Measurements from ENCODE around the gene FOXA3.
A peak's percentile ranks its signal among the peaks of the same experiment; 100 is the strongest.
"Not testable (repeated sequence)": the region's sequence is repeated elsewhere in the genome, so short reads cannot be mapped to it uniquely, and the experiment has no call there.

FOXA3 gene

DNA sequence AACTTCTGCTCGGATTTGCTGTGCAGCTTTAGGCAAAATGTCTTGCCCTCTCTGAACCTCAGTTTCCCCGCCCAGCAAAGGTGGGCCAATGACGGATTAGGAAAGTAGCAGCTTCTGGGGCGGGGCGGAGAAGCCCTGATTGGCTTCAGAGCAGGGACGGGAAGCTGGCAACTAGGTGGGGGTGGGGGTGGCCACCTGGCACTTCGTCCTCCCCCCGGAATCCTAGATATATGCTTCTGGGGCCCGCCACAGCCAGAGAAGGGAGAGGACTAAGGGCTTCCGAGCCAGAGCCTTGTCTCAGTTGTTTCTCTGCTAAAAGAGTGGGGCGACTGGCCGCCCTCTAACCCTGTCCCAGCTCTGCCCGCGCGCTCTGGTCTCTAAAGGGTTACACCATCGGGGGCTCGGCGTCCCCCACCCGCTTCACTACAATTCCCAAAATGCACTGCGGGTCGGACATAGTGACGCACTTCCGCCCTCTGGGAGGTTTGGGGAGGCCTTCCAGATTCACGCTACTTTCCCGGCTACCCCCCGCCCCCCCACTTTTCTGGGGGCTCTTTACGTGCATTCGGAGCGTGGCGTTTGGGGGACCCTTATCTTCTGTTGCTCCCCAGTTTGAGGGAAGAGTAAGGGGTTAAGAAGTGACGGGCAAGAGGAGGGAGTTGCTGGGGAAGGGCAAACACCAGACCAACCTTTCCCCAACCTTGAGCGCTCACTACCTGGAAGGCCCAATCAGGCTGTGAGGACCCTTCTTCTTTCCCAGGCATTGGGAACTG, 22.5 kb downstream of the FOXA3 start:
- FAIRE-seq (peak; percentile 98), DNase-seq (ENCODE audit: insufficient read length, low spot score) (peak; percentile 88)

DNA sequence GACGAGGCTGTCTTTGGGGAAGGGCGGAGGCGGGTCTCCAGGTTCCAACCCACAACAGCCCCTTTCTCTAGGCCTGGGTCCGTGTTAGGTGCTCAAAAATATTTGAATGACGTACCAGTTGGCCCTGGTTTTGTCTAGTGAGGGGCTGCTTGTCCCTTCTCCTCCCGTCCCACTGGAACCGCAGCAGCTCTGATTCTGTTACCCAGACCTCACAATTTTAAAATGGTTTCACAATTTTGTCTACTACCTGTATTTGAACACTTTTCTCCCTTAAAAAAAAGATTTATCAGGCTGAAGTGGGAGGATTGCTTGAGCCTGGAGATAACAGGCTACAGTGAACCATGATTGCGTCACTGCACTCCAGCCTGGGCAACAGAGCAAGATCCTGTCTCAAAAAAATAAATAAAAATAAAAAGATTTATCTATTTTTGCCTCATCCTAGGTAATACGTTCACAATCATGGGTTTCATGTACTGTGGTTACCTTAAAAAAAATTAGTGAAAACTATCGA, 23.1 kb downstream of the FOXA3 start:
- no peak for DNase-seq (ENCODE audit: insufficient read length, low spot score)
- FAIRE-seq: peak; percentile 23

DNA sequence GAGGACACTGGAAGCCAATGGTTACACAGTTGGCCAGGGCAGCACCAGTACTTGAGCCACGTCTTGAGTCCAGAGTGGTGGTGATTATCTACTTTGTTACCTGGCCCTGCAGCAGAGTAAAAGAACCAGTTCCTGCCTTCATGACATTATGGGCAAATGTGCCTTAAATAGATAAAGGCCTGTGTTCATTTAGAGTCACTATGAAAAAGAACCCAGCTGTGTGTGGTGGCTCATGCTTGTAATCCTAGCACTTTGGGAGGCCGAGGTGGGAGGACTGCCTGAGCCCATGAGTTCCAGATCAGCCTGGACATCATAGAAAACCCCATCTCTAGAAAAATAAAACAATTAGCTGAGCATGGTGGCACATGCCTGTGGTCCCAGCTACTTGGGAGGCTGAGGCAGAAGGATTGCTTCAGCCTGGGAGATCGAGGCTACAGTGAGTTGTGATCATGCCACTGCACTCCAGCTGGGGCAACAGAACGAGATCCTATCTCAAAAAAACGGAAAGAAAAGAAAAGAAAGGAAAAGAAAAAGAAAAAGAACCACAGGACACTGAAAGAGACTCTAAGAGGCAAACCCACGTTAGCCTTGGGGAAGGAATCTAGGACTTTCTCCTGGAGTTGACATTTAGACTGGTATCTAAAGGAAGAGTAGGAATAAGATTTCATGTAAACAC, 25.2 kb downstream of the FOXA3 start:
- DNase-seq (ENCODE audit: insufficient read length, low spot score) (no peak), FAIRE-seq (no peak)

DNA sequence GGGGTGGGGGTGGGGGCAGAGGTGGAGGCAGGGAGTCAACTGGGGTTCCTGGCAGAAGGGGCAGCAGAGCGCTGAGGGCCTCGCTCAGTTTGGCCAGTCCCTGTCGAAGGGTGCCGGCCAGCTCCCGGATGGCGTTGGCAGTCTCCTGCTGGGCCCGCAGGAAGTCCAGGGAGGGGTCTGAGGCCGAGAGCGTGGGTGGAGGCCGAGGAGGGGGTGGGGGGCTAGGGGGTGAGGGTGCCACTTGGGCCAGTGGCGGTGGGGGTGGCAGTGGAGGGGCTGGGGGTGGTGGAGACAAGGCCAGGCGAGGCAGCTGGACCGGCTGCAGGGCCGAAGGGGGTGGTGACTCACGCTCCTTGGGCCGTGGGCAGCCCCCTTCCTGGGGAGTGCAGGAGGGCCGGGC, 26.8 kb downstream of the FOXA3 start:
- FAIRE-seq (no peak), DNase-seq (ENCODE audit: insufficient read length, low spot score) (no peak)

DNA sequence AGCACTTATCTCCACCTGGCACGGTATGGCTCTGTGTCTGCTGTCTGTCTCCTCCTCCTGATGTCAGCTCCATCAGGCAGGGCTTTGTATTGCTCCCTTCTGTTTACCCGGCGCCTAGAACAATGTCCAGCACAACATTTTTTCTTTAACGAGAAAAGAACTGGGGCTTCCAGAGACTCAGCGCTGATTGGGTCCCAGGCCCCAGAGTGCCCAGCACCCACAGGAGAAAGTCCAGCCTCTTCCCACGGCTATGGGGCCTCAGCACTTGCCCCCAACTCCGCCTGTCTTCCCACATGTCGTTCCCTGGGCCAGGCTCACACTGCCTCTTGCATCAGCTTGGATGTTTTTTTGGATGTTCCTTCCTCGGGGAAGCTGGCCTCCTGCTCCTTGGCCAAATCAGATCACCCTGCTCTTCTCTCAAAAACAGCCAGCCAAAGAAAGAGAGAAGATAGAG, 31.4 kb downstream of the FOXA3 start:
- FAIRE-seq: no peak

DNA sequence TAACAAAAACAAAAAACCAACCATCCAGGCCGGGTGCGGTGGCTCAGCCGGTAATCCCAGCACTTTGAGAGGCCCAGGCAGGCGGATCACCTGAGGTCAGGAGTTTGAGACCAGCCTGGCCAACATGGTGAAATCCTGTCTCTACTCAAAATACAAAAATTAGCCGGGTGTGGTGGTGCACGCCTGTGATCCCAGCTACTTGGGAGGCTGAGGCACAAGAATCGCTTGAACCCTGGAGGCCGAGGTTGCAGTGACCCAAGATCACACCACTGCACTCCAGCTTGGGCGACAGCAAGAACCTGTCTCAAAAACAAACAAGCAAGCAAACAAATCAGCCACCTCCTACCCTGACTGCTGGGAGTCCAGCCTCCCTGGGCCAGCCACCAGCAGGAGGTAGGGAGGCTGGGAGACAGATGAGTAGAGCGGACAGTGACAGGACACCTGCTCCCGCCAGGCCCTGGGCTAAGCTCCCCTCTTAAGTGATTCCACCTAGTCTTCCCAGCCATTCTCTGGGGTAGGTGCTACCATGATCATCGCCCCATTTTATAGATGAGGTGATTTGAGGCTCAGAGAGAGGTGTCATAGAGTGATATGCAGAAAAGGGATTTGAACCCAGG, 32.0 kb downstream of the FOXA3 start:
- FAIRE-seq; DNase-seq (ENCODE audit: insufficient read length, low spot score): not testable (repeated sequence)

More for the DNA sequence above, 31.4 kb downstream of the FOXA3 start:
- no peak for DNase-seq (ENCODE audit: insufficient read length, low spot score)

DNA sequence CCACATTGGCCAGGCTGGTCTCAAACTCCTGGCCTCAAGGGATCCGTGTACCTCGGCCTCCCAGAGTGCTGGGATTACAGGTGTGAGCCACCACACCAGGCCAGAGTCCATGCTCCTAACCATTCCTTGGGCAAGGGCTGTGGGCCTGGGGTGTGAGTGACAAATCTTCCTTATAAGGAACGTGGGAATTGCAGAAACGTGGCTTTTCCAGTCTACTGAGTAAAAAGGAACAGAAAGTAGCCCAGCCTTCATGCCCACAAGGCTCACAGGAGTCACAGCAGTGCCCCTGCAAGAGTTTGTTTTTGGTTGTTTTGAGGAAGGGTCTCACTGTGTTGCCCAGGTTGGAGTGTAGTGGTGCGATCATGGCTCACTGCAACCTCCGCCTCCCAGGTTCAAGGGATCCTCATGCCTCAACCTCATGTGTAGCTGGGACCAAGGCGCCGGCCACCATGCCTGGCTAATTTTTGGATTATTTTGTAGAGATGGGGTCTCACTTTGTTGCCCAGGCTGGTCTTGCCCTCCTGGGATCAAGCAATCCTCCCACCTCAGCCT, 33.2 kb downstream of the FOXA3 start:
- no peak for DNase-seq (ENCODE audit: insufficient read length, low spot score)
- no peak for FAIRE-seq

DNA sequence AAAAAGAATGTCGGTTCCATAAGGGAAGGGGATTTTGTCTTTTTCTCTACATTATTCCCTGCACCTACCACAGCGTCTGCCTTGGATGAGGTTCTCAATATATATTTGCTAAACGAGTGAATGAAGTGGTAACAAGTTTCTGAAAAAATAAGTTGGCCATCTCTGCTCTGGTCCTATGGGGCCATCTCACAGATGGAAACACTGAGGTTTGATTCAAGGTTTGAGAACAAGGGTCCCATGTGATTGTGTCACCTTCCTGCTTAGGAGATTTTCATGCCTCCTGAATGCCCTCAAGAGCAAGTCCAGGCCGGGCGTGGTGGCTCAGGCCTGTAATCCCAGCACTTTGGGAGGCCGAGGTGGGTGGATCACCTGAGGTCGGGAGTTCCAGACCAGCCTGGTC, 35.1 kb downstream of the FOXA3 start:
- no peak for DNase-seq (ENCODE audit: insufficient read length, low spot score)
- FAIRE-seq: no peak

DNA sequence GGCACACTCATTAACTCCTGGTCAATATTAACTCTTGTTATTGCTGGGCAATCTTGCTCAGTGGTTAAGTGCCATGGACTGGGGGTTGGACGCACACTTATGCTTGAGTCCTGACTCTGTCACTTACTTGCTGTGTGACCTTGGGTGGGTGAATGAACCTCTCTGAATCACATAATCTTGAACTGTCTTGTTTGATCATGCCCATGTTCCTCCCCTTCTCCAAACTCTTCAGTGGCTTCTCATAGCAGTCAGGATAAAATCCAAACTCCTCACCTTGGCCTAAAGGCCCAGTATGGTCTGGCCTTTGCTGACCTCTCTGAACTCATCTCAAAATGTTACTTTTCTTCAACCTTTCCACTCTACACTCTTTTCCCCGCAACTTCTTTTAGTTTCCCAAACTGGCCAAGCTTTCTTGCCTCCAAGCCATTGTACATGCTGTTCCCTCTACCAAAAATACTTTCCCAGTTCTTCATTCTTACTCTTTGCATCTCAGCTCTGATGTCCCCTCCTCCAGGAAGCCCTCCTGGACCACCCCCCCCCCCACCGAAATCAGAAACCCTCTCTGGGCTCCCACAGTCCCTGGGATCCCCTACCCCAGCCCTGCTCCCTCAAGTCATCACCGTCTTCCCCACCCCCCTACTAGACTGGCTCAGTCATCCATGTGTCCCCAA, 35.9 kb downstream of the FOXA3 start:
- no peak for FAIRE-seq
- DNase-seq (ENCODE audit: insufficient read length, low spot score): no peak

DNA sequence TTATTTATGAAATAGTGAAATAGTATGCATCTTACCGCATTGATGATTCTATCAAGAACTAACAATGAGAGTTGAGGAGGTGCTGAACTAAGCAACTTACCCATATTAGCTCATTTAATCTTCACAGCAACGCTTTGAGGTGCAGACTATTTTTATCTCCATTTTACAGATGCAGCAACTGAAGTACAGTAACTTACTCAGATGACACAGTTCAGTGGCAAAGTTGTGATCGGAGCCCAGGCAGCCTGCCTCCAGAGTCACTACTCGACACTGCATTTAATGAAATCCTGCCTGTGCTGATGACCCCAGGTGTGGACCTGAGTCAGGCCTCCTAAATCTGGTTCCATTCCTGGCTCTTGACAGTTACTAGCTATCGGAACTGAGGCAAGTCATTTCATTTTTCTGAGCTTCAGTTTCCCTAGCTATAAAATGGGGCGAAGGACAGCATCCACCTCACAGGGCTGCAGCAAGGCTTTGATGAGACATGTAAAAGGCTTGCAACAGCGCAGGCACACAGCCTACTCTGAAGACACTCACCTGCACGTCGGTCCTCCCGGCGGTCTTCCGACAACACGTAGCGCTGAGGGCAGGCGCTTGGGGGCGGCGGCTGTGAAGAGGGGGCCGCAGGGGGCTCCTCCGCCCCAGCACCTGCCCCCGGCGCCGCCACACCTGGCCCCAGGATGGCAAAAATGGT, 36.8 kb downstream of the FOXA3 start:
- FAIRE-seq: no peak
- no peak for DNase-seq (ENCODE audit: insufficient read length, low spot score)

DNA sequence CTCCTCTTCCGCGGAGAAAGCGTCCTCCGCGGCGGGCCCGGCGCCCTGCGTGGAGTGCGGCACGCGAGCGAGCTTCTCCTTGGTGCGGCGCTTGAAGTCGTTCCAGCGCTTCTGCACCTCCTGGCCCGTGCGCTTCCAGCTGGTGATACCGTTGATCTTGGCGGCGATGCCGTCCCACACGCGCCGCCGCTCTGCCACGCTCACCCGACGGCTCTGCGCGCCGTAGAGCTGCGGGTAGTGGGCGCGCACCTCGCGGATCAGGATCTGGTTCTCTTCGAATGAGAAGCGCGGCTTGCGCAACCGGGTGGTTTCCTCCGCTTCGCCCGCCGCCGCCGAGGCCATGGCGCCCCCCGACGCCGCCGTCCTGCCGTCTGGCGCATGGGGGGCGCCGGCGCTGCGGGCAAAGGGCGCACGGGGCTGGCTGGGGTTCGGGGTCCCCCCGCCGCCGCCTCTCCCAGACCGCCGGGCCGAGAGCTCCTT, 37.3 kb downstream of the FOXA3 start:
- no peak for DNase-seq (ENCODE audit: insufficient read length, low spot score)
- FAIRE-seq: no peak

DNA sequence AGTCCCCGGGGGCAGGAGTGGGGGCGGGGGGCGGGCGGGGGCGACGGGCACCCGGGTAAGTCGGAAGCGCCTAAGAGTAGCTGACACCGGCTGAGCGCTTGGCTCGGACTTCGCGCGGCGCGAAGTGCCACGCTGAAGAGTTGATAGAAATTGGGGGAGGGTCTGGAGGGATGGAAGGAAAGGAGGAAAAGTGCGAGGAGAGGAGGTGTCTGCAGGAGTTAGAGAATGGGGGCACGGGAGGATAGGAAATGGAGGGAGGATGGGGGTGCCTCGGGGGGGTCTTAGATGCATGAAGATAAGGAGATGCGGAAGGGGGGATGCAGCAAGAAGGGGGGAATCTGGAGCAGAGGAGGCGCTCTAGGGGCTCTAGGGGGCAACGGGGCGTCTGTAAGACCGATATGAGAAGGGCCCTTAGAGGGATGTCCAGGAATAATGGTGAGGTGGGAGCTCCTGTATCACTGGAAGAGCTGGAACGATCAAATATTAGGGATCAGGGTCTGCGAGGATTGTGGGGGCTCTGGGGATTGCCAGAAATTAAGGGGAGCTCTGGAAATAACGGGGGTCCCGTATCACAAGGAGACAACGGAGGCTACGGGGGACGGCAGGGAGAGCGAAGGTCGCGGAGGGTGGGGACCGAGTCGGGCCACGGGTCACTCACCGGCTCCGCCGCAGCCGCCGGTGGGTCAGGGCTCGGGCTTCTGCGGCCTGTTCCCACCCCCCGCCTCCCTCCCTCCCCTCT, 38.0 kb downstream of the FOXA3 start, which contains the start of gene MYPOP:
TSS of gene MYPOP (minus strand) at position 702 of the 739 bp plus-strand sequence. CDS start 840 bp downstream, outside the sequence.
- DNase-seq (ENCODE audit: insufficient read length, low spot score): no peak
- peak; percentile 35 for FAIRE-seq

DNA sequence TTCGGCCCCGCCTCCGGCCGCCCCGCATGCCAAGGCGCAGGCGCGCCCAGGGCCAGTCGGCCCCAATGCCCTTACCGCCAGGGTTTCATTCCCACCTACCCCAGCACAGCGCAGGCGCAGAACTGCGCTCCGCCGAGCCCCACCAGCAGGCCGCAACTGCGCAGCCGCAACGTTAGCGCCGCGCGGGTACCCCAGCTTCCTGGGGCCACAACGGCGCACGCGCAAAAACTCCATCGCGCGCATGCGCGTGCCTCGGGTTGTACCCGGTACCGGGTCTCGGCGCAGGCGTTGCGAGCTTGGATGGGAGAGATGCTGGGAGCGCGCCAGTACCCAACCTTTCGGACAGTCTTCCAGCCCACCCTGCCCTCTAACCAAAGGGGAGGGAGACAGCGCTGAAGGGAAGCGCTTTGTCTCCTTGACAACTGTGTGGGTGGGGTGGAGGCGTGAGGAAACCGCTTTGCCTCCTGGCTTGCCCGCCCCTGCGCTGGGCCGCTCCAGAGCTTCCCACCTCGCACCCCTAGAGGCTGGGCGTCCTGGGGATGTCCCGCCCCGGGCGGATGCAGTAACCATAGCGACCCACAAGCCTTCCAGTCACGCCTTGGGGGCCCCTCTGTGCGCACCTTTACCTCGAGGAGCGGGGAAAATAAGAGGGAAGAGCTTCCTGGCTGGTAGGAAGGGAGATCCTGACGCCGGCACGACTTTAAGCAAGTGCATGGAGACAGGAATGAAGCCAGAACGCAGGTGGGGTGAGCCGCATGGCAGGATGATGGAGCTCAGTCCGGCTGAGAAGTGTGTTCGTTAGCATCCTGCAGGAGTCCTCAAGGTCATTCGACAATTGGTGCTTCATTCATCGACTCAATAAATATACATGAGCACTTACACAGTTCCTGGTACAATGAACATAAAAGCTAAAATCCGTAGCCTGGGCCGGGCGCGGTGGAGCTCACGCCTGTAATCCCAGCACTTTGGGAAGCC, 38.8 kb downstream of the FOXA3 start:
- FAIRE-seq: peak; percentile 98

DNA sequence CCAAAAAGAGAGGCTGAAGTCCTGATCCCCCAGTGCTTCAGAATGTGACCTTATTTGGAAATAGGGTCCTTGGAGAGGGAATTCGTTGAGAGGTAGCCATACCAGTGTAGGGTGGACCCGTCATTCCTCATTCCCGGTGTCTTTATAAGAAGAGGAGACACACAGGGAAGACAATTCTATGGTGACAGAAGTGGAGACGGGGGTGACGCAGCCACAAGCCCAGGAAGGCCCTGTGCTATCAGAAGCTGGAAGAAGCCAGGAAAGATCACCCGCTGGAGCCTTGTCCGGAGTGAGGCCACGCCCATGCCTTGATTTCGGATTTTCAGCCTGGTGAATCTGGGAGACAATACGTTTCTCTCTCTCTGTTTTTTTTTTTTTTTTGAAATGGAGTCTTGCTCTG, 40.9 kb downstream of the FOXA3 start:
- no peak for FAIRE-seq
- DNase-seq (ENCODE audit: insufficient read length, low spot score): no peak

More for the DNA sequence above, 38.8 kb downstream of the FOXA3 start:
- peak; percentile 99 for DNase-seq (ENCODE audit: insufficient read length, low spot score)

DNA sequence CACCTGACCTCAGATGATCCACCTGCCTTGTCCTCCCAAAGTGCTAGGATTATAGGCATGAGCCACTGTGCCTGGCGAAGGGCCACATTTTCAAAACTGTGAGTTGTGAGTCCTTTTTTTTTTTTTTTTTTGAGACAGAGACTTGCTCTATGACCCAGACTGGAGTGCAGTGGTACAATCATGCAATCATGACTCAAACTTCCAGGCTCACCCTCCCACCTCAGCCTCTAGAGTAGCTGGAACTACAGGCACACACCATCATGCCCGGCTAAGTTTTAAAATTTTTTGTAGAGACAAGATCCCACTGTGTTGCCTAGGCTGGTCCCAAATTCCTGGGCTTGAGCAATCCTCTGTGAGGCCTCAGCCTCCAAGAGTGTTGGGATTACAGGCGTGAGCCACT, 42.1 kb downstream of the FOXA3 start:
- no peak for DNase-seq (ENCODE audit: insufficient read length, low spot score)
- no peak for FAIRE-seq

DNA sequence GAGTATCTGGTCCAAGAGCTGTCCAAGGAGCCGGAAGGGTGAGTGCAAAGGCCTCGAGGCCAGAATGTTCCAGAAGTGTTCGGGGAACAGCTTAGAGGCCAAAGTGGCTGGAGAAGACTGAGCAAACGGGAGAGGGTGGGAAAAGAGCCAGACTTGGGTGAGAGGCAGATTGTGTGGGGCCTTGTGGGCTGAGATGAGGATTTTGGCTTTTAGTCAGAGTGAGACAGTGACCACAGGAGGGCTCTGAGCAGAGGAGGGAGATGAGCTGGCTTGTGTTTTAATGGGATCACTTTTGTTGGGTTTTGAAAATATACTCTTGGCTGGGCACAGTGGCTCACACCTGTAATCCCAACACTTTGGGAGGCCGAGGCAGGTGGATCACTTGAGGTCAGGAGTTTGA, 44.8 kb downstream of the FOXA3 start:
- no peak for DNase-seq (ENCODE audit: insufficient read length, low spot score)

DNA sequence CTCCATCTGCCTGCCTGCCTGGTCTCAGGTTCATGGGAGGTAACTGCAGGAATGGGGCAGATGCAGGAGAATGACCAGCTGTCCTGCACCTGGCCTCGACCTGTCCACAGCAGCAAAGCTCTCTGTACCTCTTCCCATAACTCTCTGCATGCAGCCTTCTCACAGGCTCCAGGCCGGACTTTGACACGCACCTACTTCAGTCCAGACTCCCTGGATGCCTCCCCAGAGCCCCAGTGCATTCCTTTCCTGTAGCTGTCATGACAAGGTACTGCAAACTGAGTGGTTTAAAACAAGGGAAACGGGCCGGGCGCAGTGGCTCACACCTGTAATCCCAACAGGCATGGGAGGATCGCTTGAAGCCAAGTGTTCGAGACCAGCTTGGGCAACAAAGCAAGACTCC, 47.2 kb downstream of the FOXA3 start:
- FAIRE-seq (no peak), DNase-seq (ENCODE audit: insufficient read length, low spot score) (no peak)

More for the DNA sequence above, 44.8 kb downstream of the FOXA3 start:
- FAIRE-seq: no peak
